HS-5 (cell line): ENCODE data around the gene IGSF3.

Experiments used
- DNase-seq: peaks from one replicate; pipeline ENCODE4 v3.0.0-alpha.2; 2012; ENCODE audit warnings: low read depth

Gene IGSF3

GRCh38 chr1:116686723-116687352, 19.3 kb upstream of the IGSF3 start:
- no peak for DNase-seq

GRCh38 chr1:116686175-116686574, 18.6 kb upstream of the IGSF3 start:
- DNase-seq, result no peak

GRCh38 chr1:116684575-116684974, 17.0 kb upstream of the IGSF3 start:
- no peak for DNase-seq

GRCh38 chr1:116682641-116683221, 15.2 kb upstream of the IGSF3 start:
- DNase-seq, result no peak

GRCh38 chr1:116681343-116681899, 13.9 kb upstream of the IGSF3 start:
- DNase-seq, result no peak

- no peak for DNase-seq
Observed at GRCh38 chr1:116680752-116681151, 13.2 kb upstream of the IGSF3 start.

GRCh38 chr1:116679828-116680628, 12.5 kb upstream of the IGSF3 start:
- no peak for DNase-seq

GRCh38 chr1:116679091-116679827, 11.7 kb upstream of the IGSF3 start:
- DNase-seq, result no peak

GRCh38 chr1:116678732-116679090, 11.2 kb upstream of the IGSF3 start:
- DNase-seq, result no peak

- no peak for DNase-seq
Observed at GRCh38 chr1:116677474-116678062, 10.0 kb upstream of the IGSF3 start.

GRCh38 chr1:116676291-116676690, 8.8 kb upstream of the IGSF3 start:
- DNase-seq, result no peak

- DNase-seq, result no peak
Observed at GRCh38 chr1:116674751-116675150, 7.2 kb upstream of the IGSF3 start.

- DNase-seq, result no peak
Observed at GRCh38 chr1:116674011-116674531, 6.5 kb upstream of the IGSF3 start.

- no peak for DNase-seq
Observed at GRCh38 chr1:116671912-116672311, 4.4 kb upstream of the IGSF3 start.

GRCh38 chr1:116671072-116671760, 3.7 kb upstream of the IGSF3 start:
- DNase-seq, result no peak

- no peak for DNase-seq
Observed at GRCh38 chr1:116668277-116668676, 744 bp upstream of the IGSF3 start.

GRCh38 chr1:116667078-116667574, 407 bp downstream of the IGSF3 start:
- DNase-seq, result no peak

- DNase-seq, result no peak
Observed at GRCh38 chr1:116666187-116667077, 1.1 kb downstream of the IGSF3 start.

- DNase-seq, result no peak
Observed at GRCh38 chr1:116664978-116665371, 2.6 kb downstream of the IGSF3 start.
